Peyer's patch (tissue), 4 donors: Measurements from ENCODE around the gene ARHGAP23.
"Not testable (repeated sequence)": the region's sequence is repeated elsewhere in the genome, so short reads cannot be mapped to it uniquely, and the experiment has no call there.

ENCODE experiments used
- CTCF ChIP-seq, 6 experiments: fragments of 450-650 bp in 4 of 6; fragments of 200-600 bp in 2 of 6; sonication (generic) in 1 of 6; IDR thresholded peaks; one replicate each; pipeline ENCODE4 v1.5.1; 2017 to 2019; ENCODE audit warnings: antibody characterized with exemption in 6 of 6, mild to moderate bottlenecking in 3 of 6, moderate library complexity in 1 of 6
- POLR2A ChIP-seq, 2 donors: fragments of 450-650 bp; IDR thresholded peaks; one replicate each; pipeline ENCODE4 v1.5.1; 2017; ENCODE audit warnings: antibody characterized with exemption in 2 of 2, mild to moderate bottlenecking in 2 of 2, moderate library complexity in 2 of 2

- not testable (repeated sequence) for TF ChIP-seq CTCF, POLR2A (IDR thresholded peaks at IDR 0.05)
Observed at GRCh38 chr17:38491346-38492066, 63.2 kb downstream of the ARHGAP23 start.
